ENCODE results near the gene RDM1.
A peak's percentile ranks its signal among the peaks of the same experiment; 100 is the strongest.
"Not testable (repeated sequence)": the region's sequence is repeated elsewhere in the genome, so short reads cannot be mapped to it uniquely, and the experiment has no call there.

RDM1 gene

GRCh38 chr17:35963663-35964062, 33.1 kb upstream of the RDM1 start:
- H2AFZ ChIP-seq (ENCODE audit: low read length, unreplicated experiment) = no peak overlapping the region
- no peak overlapping the region for H3K4me3 ChIP-seq (ENCODE audit: low read depth, low read length)
- no peak overlapping the region for H3K27ac ChIP-seq (ENCODE audit: low read depth, low read length)
- no peaks in the 10 kb centered on the region for H3K36me3 ChIP-seq (ENCODE audit: insufficient read depth, low read length)
- H3K27me3 ChIP-seq (ENCODE audit: insufficient read depth, low read length) = peaks cover 41% of the 10 kb centered on the region
- H3K4me1 ChIP-seq (ENCODE audit: control insufficient read depth, insufficient read depth, low read length, unreplicated experiment) = no peaks in the 10 kb centered on the region
- H3K79me2 ChIP-seq (ENCODE audit: control insufficient read depth, insufficient read depth, low read length, unreplicated experiment) = no peaks in the 10 kb centered on the region

GRCh38 chr17:35953720-35954119, 23.1 kb upstream of the RDM1 start:
- Histone ChIP-seq H2AFZ (ENCODE audit: low read length, unreplicated experiment) (no peak overlapping the region), H3K27me3 (ENCODE audit: insufficient read depth, low read length) (peaks cover 37% of the 10 kb centered on the region), H3K4me3 (ENCODE audit: low read depth, low read length) (no peak overlapping the region)

GRCh38 chr17:35949401-35949800, 18.8 kb upstream of the RDM1 start:
- H3K4me1 ChIP-seq (ENCODE audit: control insufficient read depth, insufficient read depth, low read length, unreplicated experiment) = no peaks in the 10 kb centered on the region
- H3K4me3 ChIP-seq (ENCODE audit: low read depth, low read length) = no peak overlapping the region
- peaks cover 11% of the 10 kb centered on the region; the same call in 1 of the 2 replicates for H3K27me3 ChIP-seq (ENCODE audit: insufficient read depth, low read length)
- H3K36me3 ChIP-seq (ENCODE audit: insufficient read depth, low read length) = no peaks in the 10 kb centered on the region
- no peak overlapping the region for H3K27ac ChIP-seq (ENCODE audit: low read depth, low read length)
- H3K79me2 ChIP-seq (ENCODE audit: control insufficient read depth, insufficient read depth, low read length, unreplicated experiment) = no peaks in the 10 kb centered on the region
- H2AFZ ChIP-seq (ENCODE audit: low read length, unreplicated experiment) = no peak overlapping the region

More at GRCh38 chr17:35953720-35954119, 23.1 kb upstream of the RDM1 start:
- Histone ChIP-seq H3K4me1 (ENCODE audit: control insufficient read depth, insufficient read depth, low read length, unreplicated experiment) (no peaks in the 10 kb centered on the region), H3K27ac (ENCODE audit: low read depth, low read length) (no peak overlapping the region), H3K79me2 (ENCODE audit: control insufficient read depth, insufficient read depth, low read length, unreplicated experiment) (no peaks in the 10 kb centered on the region), H3K36me3 (ENCODE audit: insufficient read depth, low read length) (no peaks in the 10 kb centered on the region)

GRCh38 chr17:35948092-35948491, 17.5 kb upstream of the RDM1 start:
- no peak overlapping the region for H2AFZ ChIP-seq (ENCODE audit: low read length, unreplicated experiment)
- H3K79me2 ChIP-seq (ENCODE audit: control insufficient read depth, insufficient read depth, low read length, unreplicated experiment) = no peaks in the 10 kb centered on the region
- no peak overlapping the region for H3K27ac ChIP-seq (ENCODE audit: low read depth, low read length)
- no peaks in the 10 kb centered on the region for H3K27me3 ChIP-seq (ENCODE audit: insufficient read depth, low read length)
- H3K4me1 ChIP-seq (ENCODE audit: control insufficient read depth, insufficient read depth, low read length, unreplicated experiment) = no peaks in the 10 kb centered on the region
- H3K36me3 ChIP-seq (ENCODE audit: insufficient read depth, low read length) = no peaks in the 10 kb centered on the region
- H3K4me3 ChIP-seq (ENCODE audit: low read depth, low read length) = no peak overlapping the region

- no peaks in the 10 kb centered on the region for H3K27me3 ChIP-seq (ENCODE audit: insufficient read depth, low read length)
- H3K36me3 ChIP-seq (ENCODE audit: insufficient read depth, low read length) = no peaks in the 10 kb centered on the region
- H3K4me1 ChIP-seq (ENCODE audit: control insufficient read depth, insufficient read depth, low read length, unreplicated experiment) = no peaks in the 10 kb centered on the region
- H2AFZ ChIP-seq (ENCODE audit: low read length, unreplicated experiment) = no peak overlapping the region
- H3K79me2 ChIP-seq (ENCODE audit: control insufficient read depth, insufficient read depth, low read length, unreplicated experiment) = no peaks in the 10 kb centered on the region
- H3K27ac ChIP-seq (ENCODE audit: low read depth, low read length) = no peak overlapping the region
- peak overlapping the region; percentile 58; the same call in 1 of the 2 replicates for H3K4me3 ChIP-seq (ENCODE audit: low read depth, low read length)
These were observed 16.6 kb upstream of the RDM1 start for GRCh38 chr17:35947156-35947585.

- H3K27me3 ChIP-seq (ENCODE audit: insufficient read depth, low read length) = no peaks in the 10 kb centered on the region
- no peaks in the 10 kb centered on the region for H3K36me3 ChIP-seq (ENCODE audit: insufficient read depth, low read length)
- H3K4me1 ChIP-seq (ENCODE audit: control insufficient read depth, insufficient read depth, low read length, unreplicated experiment) = no peaks in the 10 kb centered on the region
- H3K79me2 ChIP-seq (ENCODE audit: control insufficient read depth, insufficient read depth, low read length, unreplicated experiment) = no peaks in the 10 kb centered on the region
- H3K4me3 ChIP-seq (ENCODE audit: low read depth, low read length) = no peak overlapping the region
- no peak overlapping the region for H2AFZ ChIP-seq (ENCODE audit: low read length, unreplicated experiment)
- no peak overlapping the region for H3K27ac ChIP-seq (ENCODE audit: low read depth, low read length)
These were observed 13.6 kb upstream of the RDM1 start for GRCh38 chr17:35944151-35944550.

- Histone ChIP-seq H2AFZ (ENCODE audit: low read length, unreplicated experiment) (no peak within 1 kb of the TSS), H3K27ac (ENCODE audit: low read depth, low read length) (no peak within 1 kb of the TSS), H3K27me3 (ENCODE audit: insufficient read depth, low read length) (no peaks in the 10 kb centered on the region), H3K79me2 (ENCODE audit: control insufficient read depth, insufficient read depth, low read length, unreplicated experiment) (no peaks in the 10 kb centered on the region), H3K4me1 (ENCODE audit: control insufficient read depth, insufficient read depth, low read length, unreplicated experiment) (no peaks in the 10 kb centered on the region), H3K36me3 (ENCODE audit: insufficient read depth, low read length) (no peaks in the 10 kb centered on the region), H3K4me3 (ENCODE audit: low read depth, low read length) (no peak within 1 kb of the TSS)
These were observed 13.0 kb upstream of the RDM1 start, which contains the start of gene LYZL6 for GRCh38 chr17:35943537-35943936. LYZL6 (minus strand) TSS chr17:35943713; CDS start chr17:35939356, 4,357 bp downstream.

- H3K4me3 ChIP-seq (ENCODE audit: low read depth, low read length) = no peak overlapping the region
- H3K27ac ChIP-seq (ENCODE audit: low read depth, low read length) = no peak overlapping the region
- H2AFZ ChIP-seq (ENCODE audit: low read length, unreplicated experiment) = no peak overlapping the region
- no peaks in the 10 kb centered on the region for H3K36me3 ChIP-seq (ENCODE audit: insufficient read depth, low read length)
- H3K4me1 ChIP-seq (ENCODE audit: control insufficient read depth, insufficient read depth, low read length, unreplicated experiment) = no peaks in the 10 kb centered on the region
- H3K79me2 ChIP-seq (ENCODE audit: control insufficient read depth, insufficient read depth, low read length, unreplicated experiment) = no peaks in the 10 kb centered on the region
- no peaks in the 10 kb centered on the region for H3K27me3 ChIP-seq (ENCODE audit: insufficient read depth, low read length)
These were observed 12.1 kb upstream of the RDM1 start for GRCh38 chr17:35942588-35943186.

- H2AFZ ChIP-seq (ENCODE audit: low read length, unreplicated experiment); H3K27ac ChIP-seq (ENCODE audit: low read depth, low read length); H3K4me3 ChIP-seq (ENCODE audit: low read depth, low read length); H3K4me1 ChIP-seq (ENCODE audit: control insufficient read depth, insufficient read depth, low read length, unreplicated experiment); H3K27me3 ChIP-seq (ENCODE audit: insufficient read depth, low read length); H3K79me2 ChIP-seq (ENCODE audit: control insufficient read depth, insufficient read depth, low read length, unreplicated experiment); H3K36me3 ChIP-seq (ENCODE audit: insufficient read depth, low read length): not testable (repeated sequence)
These were observed 7.9 kb upstream of the RDM1 start for GRCh38 chr17:35938492-35938891.

GRCh38 chr17:35936063-35936462, 5.5 kb upstream of the RDM1 start:
- no peak overlapping the region for H3K27ac ChIP-seq (ENCODE audit: low read depth, low read length)
- no peaks in the 10 kb centered on the region for H3K36me3 ChIP-seq (ENCODE audit: insufficient read depth, low read length)
- no peaks in the 10 kb centered on the region for H3K79me2 ChIP-seq (ENCODE audit: control insufficient read depth, insufficient read depth, low read length, unreplicated experiment)
- H3K4me3 ChIP-seq (ENCODE audit: low read depth, low read length) = no peak overlapping the region
- H3K27me3 ChIP-seq (ENCODE audit: insufficient read depth, low read length) = no peaks in the 10 kb centered on the region
- H3K4me1 ChIP-seq (ENCODE audit: control insufficient read depth, insufficient read depth, low read length, unreplicated experiment) = peaks cover 15% of the 10 kb centered on the region
- H2AFZ ChIP-seq (ENCODE audit: low read length, unreplicated experiment) = no peak overlapping the region

- Histone ChIP-seq H3K27ac (ENCODE audit: low read depth, low read length) (no peak overlapping the region), H3K36me3 (ENCODE audit: insufficient read depth, low read length) (no peaks in the 10 kb centered on the region), H3K4me3 (ENCODE audit: low read depth, low read length) (no peak overlapping the region), H2AFZ (ENCODE audit: low read length, unreplicated experiment) (no peak overlapping the region), H3K27me3 (ENCODE audit: insufficient read depth, low read length) (no peaks in the 10 kb centered on the region), H3K79me2 (ENCODE audit: control insufficient read depth, insufficient read depth, low read length, unreplicated experiment) (no peaks in the 10 kb centered on the region), H3K4me1 (ENCODE audit: control insufficient read depth, insufficient read depth, low read length, unreplicated experiment) (peaks cover 19% of the 10 kb centered on the region)
These were observed 4.2 kb upstream of the RDM1 start for GRCh38 chr17:35934760-35935159.

Data from ACC112 (cell line).